Choroid plexus epithelial cell (primary cell): ENCODE measurements around the gene IGFALS.

Experiments used
- DNase-seq: peaks from one replicate; pipeline ENCODE4 v3.0.0-alpha.2; 2010; ENCODE audit warnings: low read depth
- H3K4me3 ChIP-seq: 2 replicates; pipeline ENCODE4 v1.5.1; 2011; ENCODE audit warnings: low read depth, mild to moderate bottlenecking, control low read depth, low read length, moderate library complexity
- CTCF ChIP-seq: conservative IDR thresholded peaks from 2 replicates; pipeline ENCODE4 v1.5.1; 2011; ENCODE audit warnings: low read depth, mild to moderate bottlenecking, control low read depth, inconsistent platforms, low read length, moderate library complexity

The IGFALS gene

GRCh38 chr16:1746693-1747195 is 46.8 kb downstream of the IGFALS start:
- H3K4me3 ChIP-seq, result no peak overlapping the region
- TF ChIP-seq CTCF, result no peak
- DNase-seq, result no peak

- DNase-seq, result peak; percentile 96
- no peak for TF ChIP-seq CTCF
- H3K4me3 ChIP-seq, result peak overlapping the region; percentile 13
These were observed 47.4 kb downstream of the IGFALS start for GRCh38 chr16:1745900-1746692.

GRCh38 chr16:1745181-1745899 is 48.2 kb downstream of the IGFALS start:
- peak; percentile 78 for DNase-seq
- peak; percentile 4 for TF ChIP-seq CTCF
- peak overlapping the region; percentile 13 for H3K4me3 ChIP-seq

- H3K4me3 ChIP-seq, result no peak overlapping the region
- TF ChIP-seq CTCF, result no peak
- no peak for DNase-seq
These were observed 49.1 kb downstream of the IGFALS start for GRCh38 chr16:1744338-1744840.

GRCh38 chr16:1743376-1744337 is 49.8 kb downstream of the IGFALS start:
- no peak overlapping the region for H3K4me3 ChIP-seq
- TF ChIP-seq CTCF, result no peak
- no peak for DNase-seq

- TF ChIP-seq CTCF, result no peak
- H3K4me3 ChIP-seq, result no peak overlapping the region
- DNase-seq, result no peak
These were observed 51.8 kb downstream of the IGFALS start for GRCh38 chr16:1741553-1742165.
